CD14-positive monocyte (primary cell): ENCODE data around the gene KLF2. TPM values are rescaled to one million over a fixed set of nuclear protein-coding genes. Genes with fewer than 3 reads are reported as not detected.

Experiments used
- DNase-seq, 3 donors: peaks; one replicate each; pipeline ENCODE4 v3.0.0-alpha.2; 2011 to 2022
- H2AFZ ChIP-seq: 2 replicates; pipeline ENCODE4 v1.6.0; 2012; ENCODE audit warnings: mild to moderate bottlenecking, low read depth, low read length, inconsistent platforms; ENCODE audit not compliant: insufficient read depth, poor library complexity, severe bottlenecking
- H3K27ac ChIP-seq, 2 donors: 1 replicate in 1 of 2; 2 replicates in 1 of 2; pipeline ENCODE4 v1.5.1; 2012 to 2013; ENCODE audit warnings: low read length in 2 of 2, control low read depth in 1 of 2, inconsistent platforms in 1 of 2, low read depth in 1 of 2, mild to moderate bottlenecking in 1 of 2
- H3K27me3 ChIP-seq, 2 donors: one replicate each; pipeline versions ENCODE4 v1.6.0 to v1.6.1; 2011 to 2013; ENCODE audit warnings: low read length in 2 of 2; ENCODE audit not compliant: control insufficient read depth in 2 of 2, insufficient read depth in 2 of 2
- H3K36me3 ChIP-seq, 2 donors: replicated peaks in 1 of 2; 1 replicate in 1 of 2; 2 replicates in 1 of 2; pipeline versions ENCODE4 v1.5.1 to v1.6.1; 2012 to 2013; ENCODE audit warnings: low read length in 2 of 2, control low read depth in 1 of 2, inconsistent platforms in 1 of 2, mild to moderate bottlenecking in 1 of 2; ENCODE audit not compliant: insufficient read depth in 2 of 2, control insufficient read depth in 1 of 2
- H3K4me1 ChIP-seq, 2 donors: 1 replicate in 1 of 2; 2 replicates in 1 of 2; pipeline versions ENCODE4 v1.5.1 to v1.6.1; 2012 to 2013; ENCODE audit warnings: low read length in 2 of 2, control low read depth in 1 of 2, inconsistent platforms in 1 of 2, mild to moderate bottlenecking in 1 of 2, moderate library complexity in 1 of 2; ENCODE audit not compliant: insufficient read depth in 2 of 2, control insufficient read depth in 1 of 2
- H3K4me2 ChIP-seq: replicated peaks from 2 replicates; pipeline ENCODE3; 2012; ENCODE audit warnings: low read length, moderate library complexity, mild to moderate bottlenecking; ENCODE audit not compliant: poor library complexity, severe bottlenecking; ENCODE audit errors: extremely low read depth
- H3K4me3 ChIP-seq, 3 experiments: fragments of 200-600 bp in 1 of 3; sonication (generic) in 1 of 3; replicated peaks in 1 of 3; 1 replicate in 2 of 3; 2 replicates in 1 of 3; pipeline ENCODE4 v1.5.1; 2011 to 2013; ENCODE audit warnings: low read length in 3 of 3, mild to moderate bottlenecking in 3 of 3, control low read depth in 2 of 3, low read depth in 2 of 3, inconsistent platforms in 1 of 3, moderate library complexity in 1 of 3
- H3K79me2 ChIP-seq: 2 replicates; pipeline ENCODE4 v1.6.0; 2012; ENCODE audit warnings: mild to moderate bottlenecking, control low read depth, inconsistent platforms, low read length, moderate library complexity; ENCODE audit not compliant: insufficient read depth
- H3K9ac ChIP-seq: 2 replicates; pipeline ENCODE4 v1.6.0; 2017; ENCODE audit warnings: low read length, mild to moderate bottlenecking; ENCODE audit not compliant: insufficient read depth, poor library complexity, severe bottlenecking
- H3K9me3 ChIP-seq, 2 donors: replicated peaks in 1 of 2; 1 replicate in 1 of 2; 2 replicates in 1 of 2; pipeline versions ENCODE4 v1.5.1 to v1.6.1; 2012 to 2013; ENCODE audit warnings: low read length in 2 of 2, control low read depth in 1 of 2; ENCODE audit not compliant: control insufficient read depth in 1 of 2, insufficient read depth in 1 of 2
- H4K20me1 ChIP-seq: 2 replicates; pipeline ENCODE4 v1.6.0; 2012; ENCODE audit warnings: mild to moderate bottlenecking, low read length, control low read depth, moderate library complexity; ENCODE audit not compliant: insufficient read depth
- H3K27ac Mint-ChIP-seq, 7 donors: one replicate each; pipeline ENCODE4 v1.8.0; 2020; ENCODE audit warnings: mild to moderate bottlenecking in 7 of 7, mixed read lengths in 7 of 7, moderate library complexity in 6 of 7, inconsistent platforms in 2 of 7
- H3K27me3 Mint-ChIP-seq, 3 donors: one replicate each; pipeline ENCODE4 v1.8.0; 2021 to 2022; ENCODE audit warnings: low read depth in 3 of 3, mild to moderate bottlenecking in 3 of 3, mixed read lengths in 3 of 3, moderate library complexity in 3 of 3, inconsistent platforms in 1 of 3
- H3K36me3 Mint-ChIP-seq, 2 donors: one replicate each; pipeline ENCODE4 v1.8.0; 2020; ENCODE audit warnings: mixed read lengths in 2 of 2, inconsistent platforms in 1 of 2, mild to moderate bottlenecking in 1 of 2
- H3K4me1 Mint-ChIP-seq: one replicate; pipeline ENCODE4 v1.8.0; 2020; ENCODE audit warnings: mild to moderate bottlenecking, mixed read lengths
- H3K4me3 Mint-ChIP-seq, 2 donors: one replicate each; pipeline ENCODE4 v1.8.0; 2020; ENCODE audit warnings: mild to moderate bottlenecking in 2 of 2, mixed read lengths in 2 of 2, moderate library complexity in 1 of 2
- H3K9me3 Mint-ChIP-seq, 7 donors: one replicate each; pipeline ENCODE4 v1.8.0; 2020 to 2022; ENCODE audit warnings: mixed read lengths in 7 of 7, mild to moderate bottlenecking in 6 of 7, moderate library complexity in 6 of 7, inconsistent platforms in 2 of 7
- WGBS: methylation state at CpG from one replicate; pipeline ENCODE4 v1.1.5; 2013; ENCODE audit warnings: missing lambda C conversion rate; ENCODE audit not compliant: insufficient coverage; 5-methylcytosine and 5-hydroxymethylcytosine counted together
- intact Hi-C, 2 donors: fragments of 100-400 bp; cut with micrococcal nuclease; formaldehyde crosslinking; loops; one replicate each; pipeline versions ENCODE4 v1.15.0 to v1.15.1; 2023
- polyA plus RNA-seq, 3 donors: library from polyadenylated mRNA; depleted of rRNA in 1 of 3; unstranded in 2 of 3; stranded (reverse) in 1 of 3; fragments of 300-500 nt in 2 of 3; fragments of >200 nt in 1 of 3; fragmentation: Illumina TruSeq in 2 of 3; gene quantifications; 1 replicate in 2 of 3; 2 replicates in 1 of 3; pipeline ENCODE4 v1.2.3, GENCODE V29; 2012 to 2021
- TF ChIP-seq, protein P1 (sequence below): fragments of 200-600 bp; IDR thresholded peaks from one replicate; pipeline ENCODE4 v1.8.0; 2022; ENCODE audit warnings: antibody characterized with exemption, mild to moderate bottlenecking

The KLF2 gene
- polyA plus RNA-seq, 3 donors, result 34.0 to 331 (median 51.4) TPM

DNA sequence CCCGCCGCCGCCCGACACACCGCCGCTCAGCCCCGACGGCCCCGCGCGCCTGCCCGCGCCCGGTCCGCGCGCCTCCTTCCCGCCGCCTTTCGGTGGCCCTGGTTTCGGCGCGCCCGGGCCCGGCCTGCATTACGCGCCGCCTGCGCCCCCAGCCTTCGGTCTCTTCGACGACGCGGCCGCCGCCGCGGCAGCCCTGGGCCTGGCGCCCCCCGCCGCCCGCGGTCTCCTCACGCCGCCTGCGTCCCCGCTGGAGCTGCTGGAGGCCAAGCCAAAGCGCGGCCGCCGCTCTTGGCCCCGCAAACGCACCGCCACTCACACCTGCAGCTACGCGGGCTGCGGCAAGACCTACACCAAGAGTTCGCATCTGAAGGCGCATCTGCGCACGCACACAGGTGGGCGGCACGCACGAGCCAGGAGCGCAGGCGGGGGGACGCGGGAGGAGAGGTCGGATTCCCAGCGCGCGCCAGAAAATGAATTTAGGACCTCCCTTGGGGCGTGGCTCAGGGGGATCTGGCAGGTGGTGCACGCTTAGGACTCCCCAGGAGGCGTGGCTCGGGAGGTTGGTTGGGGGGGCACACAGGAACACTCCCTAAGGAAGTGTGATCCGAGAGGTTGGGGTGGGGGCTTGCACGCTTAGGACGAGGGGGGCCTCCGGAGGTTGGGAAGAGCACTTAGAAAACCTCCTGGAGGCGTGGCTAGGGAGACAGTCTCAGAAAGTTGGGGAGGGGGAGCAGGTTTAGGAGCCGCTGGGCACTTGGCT lies 1.2 kb downstream of the KLF2 start:
- Histone ChIP-seq H3K27me3 (peaks cover 0 to 5% of the 10 kb centered on the region in 2 donors), H3K4me2 (peak overlapping the region; percentile 81), H2AFZ (no peak overlapping the region), H3K36me3 (peaks cover 21 to 25% of the 10 kb centered on the region in 2 donors), H3K79me2 (peaks cover 46% of the 10 kb centered on the region), H4K20me1 (peaks cover 33% of the 10 kb centered on the region), H3K4me3 (peak overlapping the region; percentile 65 to 98 (median 84)), H3K9ac (peak overlapping the region; percentile 97), H3K9me3 (no peaks in the 10 kb centered on the region), H3K4me1 (peaks cover 39 to 61% of the 10 kb centered on the region in 2 donors), H3K27ac (peak overlapping the region; percentile 94 to 96)
- intact Hi-C loops, result loop anchor here (2.0 to 5.0 kb wide), 5 partner anchors 43 to 129 kb away; partner anchors contain the start of gene AP1M1 (in 1 of the 2)
- WGBS, result 11% methylated on average over 82 of the region's 82 CpGs
- peak in 1 of 3 donors; percentile 14 for DNase-seq
- Mint-ChIP-seq H3K27ac (peak overlapping the region; percentile 92 to 99 (median 97)), H3K36me3 (peaks cover 29 to 47% of the 10 kb centered on the region in 2 donors), H3K4me3 (peak overlapping the region; percentile 97 to 100), H3K27me3 (peaks cover 7 to 15% (median 12%) of the 10 kb centered on the region in 3 donors), H3K4me1 (peaks cover 45% of the 10 kb centered on the region), H3K9me3 (peaks cover 0 to 8% (median 2%) of the 10 kb centered on the region in 7 donors)
- TF ChIP-seq, protein P1, sequence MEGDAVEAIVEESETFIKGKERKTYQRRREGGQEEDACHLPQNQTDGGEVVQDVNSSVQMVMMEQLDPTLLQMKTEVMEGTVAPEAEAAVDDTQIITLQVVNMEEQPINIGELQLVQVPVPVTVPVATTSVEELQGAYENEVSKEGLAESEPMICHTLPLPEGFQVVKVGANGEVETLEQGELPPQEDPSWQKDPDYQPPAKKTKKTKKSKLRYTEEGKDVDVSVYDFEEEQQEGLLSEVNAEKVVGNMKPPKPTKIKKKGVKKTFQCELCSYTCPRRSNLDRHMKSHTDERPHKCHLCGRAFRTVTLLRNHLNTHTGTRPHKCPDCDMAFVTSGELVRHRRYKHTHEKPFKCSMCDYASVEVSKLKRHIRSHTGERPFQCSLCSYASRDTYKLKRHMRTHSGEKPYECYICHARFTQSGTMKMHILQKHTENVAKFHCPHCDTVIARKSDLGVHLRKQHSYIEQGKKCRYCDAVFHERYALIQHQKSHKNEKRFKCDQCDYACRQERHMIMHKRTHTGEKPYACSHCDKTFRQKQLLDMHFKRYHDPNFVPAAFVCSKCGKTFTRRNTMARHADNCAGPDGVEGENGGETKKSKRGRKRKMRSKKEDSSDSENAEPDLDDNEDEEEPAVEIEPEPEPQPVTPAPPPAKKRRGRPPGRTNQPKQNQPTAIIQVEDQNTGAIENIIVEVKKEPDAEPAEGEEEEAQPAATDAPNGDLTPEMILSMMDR, result no peak

DNA sequence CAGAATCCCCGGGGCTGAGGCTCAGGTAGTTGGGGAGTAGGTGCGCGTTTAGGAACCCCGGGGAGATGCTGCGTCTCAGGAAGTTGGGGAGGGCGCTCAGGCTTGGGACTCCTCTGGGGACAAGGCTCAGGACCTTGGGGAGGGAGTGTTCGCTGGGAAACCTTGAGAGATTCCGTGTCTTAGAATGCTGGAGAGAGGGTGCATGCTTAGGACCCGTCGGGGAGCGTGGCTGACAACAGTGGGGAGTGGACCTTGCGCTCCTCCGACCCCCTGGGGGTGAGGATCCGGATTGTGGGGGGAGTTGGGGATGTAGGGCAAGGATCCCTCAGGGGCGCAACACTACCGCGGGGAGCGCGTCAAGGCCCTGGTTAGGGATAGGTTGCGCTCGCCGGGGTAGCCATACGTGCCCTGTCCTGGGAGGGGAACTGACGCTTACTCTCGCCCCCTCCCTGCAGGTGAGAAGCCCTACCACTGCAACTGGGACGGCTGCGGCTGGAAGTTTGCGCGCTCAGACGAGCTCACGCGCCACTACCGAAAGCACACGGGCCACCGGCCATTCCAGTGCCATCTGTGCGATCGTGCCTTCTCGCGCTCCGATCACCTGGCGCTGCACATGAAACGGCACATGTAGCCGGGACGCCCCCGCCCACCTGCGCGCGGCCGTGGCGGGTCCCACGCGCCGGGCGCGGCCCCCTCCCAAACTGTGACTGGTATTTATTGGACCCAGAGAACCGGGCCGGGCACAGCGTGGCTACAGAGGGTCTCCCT lies 2.0 kb downstream of the KLF2 start:
- H3K27me3 ChIP-seq, result peaks cover 0 to 5% of the 10 kb centered on the region in 2 donors
- TF ChIP-seq, protein P1, result no peak
- H3K9me3 ChIP-seq, result no peaks in the 10 kb centered on the region
- intact Hi-C loops, result loop anchor here (5.0 kb wide), 4 partner anchors 46 to 129 kb away; partner anchors contain the start of gene AP1M1 (in 1 of the 2)
- H3K4me2 ChIP-seq, result peak overlapping the region; percentile 81
- H3K36me3 ChIP-seq, result peaks cover 21 to 25% of the 10 kb centered on the region in 2 donors
- H2AFZ ChIP-seq, result no peak overlapping the region
- peaks cover 46% of the 10 kb centered on the region for H3K79me2 ChIP-seq
- WGBS, result 80% methylated on average over 51 of the region's 58 CpGs
- H3K27ac ChIP-seq, result peak overlapping the region; percentile 94 to 96
- H3K27ac Mint-ChIP-seq, result peak overlapping the region; percentile 95 to 99 (median 98)
- peak overlapping the region; percentile 97 to 100 for H3K4me3 Mint-ChIP-seq
- H4K20me1 ChIP-seq, result peaks cover 33% of the 10 kb centered on the region
- peaks cover 29 to 47% of the 10 kb centered on the region in 2 donors for H3K36me3 Mint-ChIP-seq
- peak overlapping the region; percentile 97 for H3K9ac ChIP-seq
- peak overlapping the region; percentile 65 to 98 (median 84) for H3K4me3 ChIP-seq
- peaks cover 0 to 8% (median 1%) of the 10 kb centered on the region in 7 donors for H3K9me3 Mint-ChIP-seq
- peaks cover under 1 to 12% (median 8%) of the 10 kb centered on the region in 3 donors for H3K27me3 Mint-ChIP-seq
- peaks cover 52% of the 10 kb centered on the region for H3K4me1 Mint-ChIP-seq
- H3K4me1 ChIP-seq, result peaks cover 45 to 64% of the 10 kb centered on the region in 2 donors
- peak in 1 of 3 donors; percentile 14 for DNase-seq
